Neuronal stem cell (in vitro differentiated cells): ENCODE measurements around the gene SRC.
A peak's percentile ranks its signal among the peaks of the same experiment; 100 is the strongest.

Experiments used
- DNase-seq: peaks from one replicate; pipeline ENCODE4 v3.0.0-alpha.2; 2013; ENCODE audit warnings: low spot score
- H2AFZ ChIP-seq: one replicate; pipeline ENCODE4 v1.6.1; 2013; ENCODE audit warnings: mild to moderate bottlenecking, low read length, inconsistent platforms
- H2AK5ac ChIP-seq: 2 replicates; pipeline ENCODE4 v1.6.1; 2013; ENCODE audit warnings: low read depth, mild to moderate bottlenecking, inconsistent platforms, low read length, moderate library complexity, mixed read lengths
- H2BK120ac ChIP-seq: 2 replicates; pipeline ENCODE4 v1.6.1; 2013; ENCODE audit warnings: low read depth, mild to moderate bottlenecking, inconsistent platforms, low read length, moderate library complexity, mixed read lengths
- H2BK12ac ChIP-seq: one replicate; pipeline ENCODE4 v1.6.1; 2013; ENCODE audit warnings: low read length, inconsistent platforms
- H2BK15ac ChIP-seq: 2 replicates; pipeline ENCODE4 v1.6.1; 2013; ENCODE audit warnings: mild to moderate bottlenecking, low read length, inconsistent platforms, mixed read lengths
- H2BK5ac ChIP-seq: one replicate; pipeline ENCODE4 v1.6.1; 2013; ENCODE audit warnings: inconsistent platforms, mild to moderate bottlenecking, low read length, moderate library complexity
- H3K14ac ChIP-seq: one replicate; pipeline ENCODE4 v1.6.1; 2013; ENCODE audit warnings: low read length, inconsistent platforms
- H3K18ac ChIP-seq: 2 replicates; pipeline ENCODE4 v1.6.1; 2013; ENCODE audit warnings: low read length, inconsistent platforms
- H3K23ac ChIP-seq: 2 replicates; pipeline ENCODE4 v1.6.1; 2013; ENCODE audit warnings: low read depth, mild to moderate bottlenecking, mixed read lengths, low read length, inconsistent platforms; ENCODE audit not compliant: poor library complexity
- H3K27ac ChIP-seq: replicated peaks from 3 replicates; pipeline ENCODE4 v1.5.1; 2013; ENCODE audit warnings: low read length, inconsistent platforms
- H3K27me3 ChIP-seq, 3 experiments: 2 replicates each; pipeline ENCODE4 v1.6.1; 2013; ENCODE audit warnings: low read length in 3 of 3, mild to moderate bottlenecking in 2 of 3, inconsistent platforms in 1 of 3, low read depth in 1 of 3, mixed read lengths in 1 of 3, moderate library complexity in 1 of 3; ENCODE audit not compliant: control insufficient read depth in 3 of 3, insufficient read depth in 3 of 3
- H3K36me3 ChIP-seq, 2 donors: replicated peaks in 1 of 2; 2 replicates each; pipeline ENCODE4 v1.6.1; 2013; ENCODE audit warnings: low read length in 2 of 2; ENCODE audit not compliant: control insufficient read depth in 2 of 2, insufficient read depth in 2 of 2
- H3K4ac ChIP-seq: 2 replicates; pipeline ENCODE4 v1.6.1; 2013; ENCODE audit warnings: inconsistent platforms, mild to moderate bottlenecking, low read length, moderate library complexity
- H3K4me1 ChIP-seq, 2 donors: 1 replicate in 1 of 2; 2 replicates in 1 of 2; pipeline ENCODE4 v1.6.1; 2013; ENCODE audit warnings: low read length in 2 of 2, low read depth in 1 of 2; ENCODE audit not compliant: control insufficient read depth in 2 of 2, insufficient read depth in 1 of 2
- H3K4me2 ChIP-seq: one replicate; pipeline ENCODE4 v1.6.1; 2013; ENCODE audit warnings: mild to moderate bottlenecking, low read length, inconsistent platforms; ENCODE audit not compliant: insufficient read depth, poor library complexity, severe bottlenecking
- H3K4me3 ChIP-seq, 2 donors: 2 replicates each; pipeline ENCODE4 v1.5.1; 2013; ENCODE audit warnings: low read length in 2 of 2, mild to moderate bottlenecking in 2 of 2, inconsistent platforms in 1 of 2, moderate library complexity in 1 of 2
- H3K79me1 ChIP-seq: one replicate; pipeline ENCODE4 v1.6.1; 2013; ENCODE audit warnings: low read depth, mild to moderate bottlenecking, inconsistent platforms, low read length, moderate library complexity
- H3K9ac ChIP-seq: one replicate; pipeline ENCODE4 v1.6.1; 2013; ENCODE audit warnings: mild to moderate bottlenecking, low read depth, low read length, inconsistent platforms; ENCODE audit not compliant: poor library complexity
- H3K9me3 ChIP-seq, 2 donors: replicated peaks in 1 of 2; 2 replicates each; pipeline versions ENCODE3 to v1.6.1; 2013; ENCODE audit warnings: low read length in 2 of 2, mild to moderate bottlenecking in 2 of 2, inconsistent platforms in 1 of 2, low read depth in 1 of 2, mixed read lengths in 1 of 2, moderate library complexity in 1 of 2; ENCODE audit not compliant: control insufficient read depth in 2 of 2, insufficient read depth in 1 of 2
- H4K8ac ChIP-seq: one replicate; pipeline ENCODE4 v1.6.1; 2013; ENCODE audit warnings: low read depth, mild to moderate bottlenecking, inconsistent platforms, low read length, moderate library complexity
- H4K91ac ChIP-seq: one replicate; pipeline ENCODE4 v1.6.1; 2013; ENCODE audit warnings: low read length, low read depth, mild to moderate bottlenecking, inconsistent platforms; ENCODE audit not compliant: poor library complexity
- WGBS, 2 donors: extraction: QIAGEN DNeasy Blood & Tissue Kit; methylation state at CpG; one replicate each; pipeline ENCODE4 v1.1.7; 2013; ENCODE audit warnings: missing lambda C conversion rate in 2 of 2, mixed read lengths in 1 of 2; ENCODE audit not compliant: insufficient read length in 2 of 2, insufficient replicate concordance in 1 of 2; ENCODE audit errors: extremely low coverage in 2 of 2; 5-methylcytosine and 5-hydroxymethylcytosine counted together

SRC gene

DNA sequence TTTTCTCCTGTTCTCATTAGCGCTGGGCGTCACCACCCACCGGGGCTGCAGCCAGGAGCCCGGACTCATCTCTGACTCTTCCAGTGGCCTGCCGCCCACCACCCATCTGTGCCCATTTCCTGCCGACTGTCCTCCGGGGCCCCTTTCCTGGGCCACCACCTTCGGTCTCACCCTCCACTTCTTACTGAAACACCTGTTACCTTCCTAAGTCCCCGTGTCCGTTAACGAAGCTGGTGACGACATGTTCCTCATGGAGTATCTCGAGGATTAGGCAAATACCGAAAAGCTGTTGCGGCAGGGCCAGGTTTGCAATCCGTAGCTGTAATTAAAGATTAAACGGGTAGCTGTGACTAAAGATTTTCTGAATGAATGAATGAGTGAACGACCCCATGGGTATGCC, 80.2 kb downstream of the SRC start:
- Histone ChIP-seq H4K91ac (no peak overlapping the region), H2AFZ (no peak overlapping the region), H3K23ac (no peak overlapping the region), H2AK5ac (no peak overlapping the region), H3K4ac (no peak overlapping the region), H2BK15ac (no peak overlapping the region), H2BK120ac (no peak overlapping the region), H4K8ac (no peak overlapping the region), H3K4me1 (peaks cover 17 to 20% of the 10 kb centered on the region in 2 donors), H3K14ac (no peak overlapping the region), H2BK5ac (no peak overlapping the region), H3K27me3 (peaks cover 0 to 17% (median 0%) of the 10 kb centered on the region in 3 experiments), H3K4me2 (no peak overlapping the region), H3K79me1 (no peaks in the 10 kb centered on the region), H2BK12ac (no peak overlapping the region), H3K36me3 (no peaks in the 10 kb centered on the region), H3K9ac (no peak overlapping the region), H3K9me3 (no peaks in the 10 kb centered on the region), H3K18ac (no peak overlapping the region), H3K27ac (no peak overlapping the region), H3K4me3 (no peak overlapping the region)
- WGBS, 2 donors = no CpG with 5 or more reads among the region's 18 CpGs
- DNase-seq = no peak

DNA sequence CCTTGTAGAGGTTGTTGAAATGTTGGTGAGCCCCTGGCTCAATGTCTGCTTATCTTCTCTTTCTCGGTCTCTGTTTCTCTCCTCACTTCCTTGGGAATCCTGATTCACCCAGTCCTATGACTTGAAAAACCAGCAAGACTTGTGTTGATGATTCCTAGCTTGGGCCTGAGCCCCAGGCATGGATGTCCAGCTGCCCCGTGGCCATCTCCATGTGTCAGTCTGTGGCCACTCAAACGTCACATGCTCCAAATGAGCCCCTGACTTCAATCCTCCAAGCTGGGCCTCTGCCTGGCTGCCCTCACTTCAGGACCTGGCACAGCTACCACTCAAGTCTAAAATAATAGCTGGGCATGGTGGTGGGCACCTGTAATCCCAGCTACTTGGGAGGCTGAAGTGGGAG, 81.0 kb downstream of the SRC start:
- Histone ChIP-seq H3K27ac (no peak overlapping the region), H3K36me3 (no peaks in the 10 kb centered on the region), H3K14ac (no peak overlapping the region), H3K9ac (no peak overlapping the region), H2BK120ac (no peak overlapping the region), H4K8ac (no peak overlapping the region), H3K27me3 (peaks cover 0 to 19% (median 0%) of the 10 kb centered on the region in 3 experiments), H3K4ac (no peak overlapping the region), H2AFZ (no peak overlapping the region), H3K4me2 (no peak overlapping the region), H3K4me1 (peaks cover 9 to 11% of the 10 kb centered on the region in 2 donors), H2AK5ac (no peak overlapping the region), H3K4me3 (no peak overlapping the region), H2BK15ac (no peak overlapping the region), H3K9me3 (no peaks in the 10 kb centered on the region), H4K91ac (no peak overlapping the region), H3K23ac (no peak overlapping the region), H2BK12ac (no peak overlapping the region), H3K79me1 (no peaks in the 10 kb centered on the region), H2BK5ac (no peak overlapping the region), H3K18ac (no peak overlapping the region)
- WGBS, 2 donors = no CpG with 5 or more reads among the region's 3 CpGs
- no peak for DNase-seq

DNA sequence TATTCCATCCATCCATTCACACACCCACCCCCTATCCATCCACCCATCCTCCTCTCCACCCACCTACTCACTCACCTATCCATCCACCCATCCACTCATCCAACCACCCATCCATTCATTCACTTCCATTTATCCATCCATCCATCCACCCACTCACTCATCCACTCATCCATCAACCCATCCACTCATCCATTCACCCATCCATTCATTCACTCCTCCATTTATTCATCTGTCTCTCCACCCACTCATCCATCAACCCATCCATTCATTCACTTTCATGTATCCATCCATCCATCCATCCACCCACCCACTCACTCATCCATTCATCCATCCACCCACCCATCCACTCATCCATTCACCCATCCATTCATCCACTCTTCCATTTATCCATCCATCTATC, 84.1 kb downstream of the SRC start:
- H3K9ac ChIP-seq = no peak overlapping the region
- no peak overlapping the region for H3K18ac ChIP-seq
- H4K91ac ChIP-seq = no peak overlapping the region
- H3K4me3 ChIP-seq = no peak overlapping the region
- no peak overlapping the region for H3K23ac ChIP-seq
- H3K4me1 ChIP-seq = no peaks in the 10 kb centered on the region
- no peak overlapping the region for H3K14ac ChIP-seq
- no peak overlapping the region for H4K8ac ChIP-seq
- no peak overlapping the region for H3K27ac ChIP-seq
- H2AK5ac ChIP-seq = no peak overlapping the region
- no peak overlapping the region for H2BK5ac ChIP-seq
- no peaks in the 10 kb centered on the region for H3K79me1 ChIP-seq
- H2AFZ ChIP-seq = no peak overlapping the region
- peaks cover 0 to 23% (median 0%) of the 10 kb centered on the region in 3 experiments for H3K27me3 ChIP-seq
- no peaks in the 10 kb centered on the region for H3K36me3 ChIP-seq
- H3K4me2 ChIP-seq = no peak overlapping the region
- no peak overlapping the region for H2BK12ac ChIP-seq
- no peak overlapping the region for H2BK120ac ChIP-seq
- no peak for DNase-seq
- H3K9me3 ChIP-seq = no peaks in the 10 kb centered on the region
- H2BK15ac ChIP-seq = no peak overlapping the region
- H3K4ac ChIP-seq = no peak overlapping the region

DNA sequence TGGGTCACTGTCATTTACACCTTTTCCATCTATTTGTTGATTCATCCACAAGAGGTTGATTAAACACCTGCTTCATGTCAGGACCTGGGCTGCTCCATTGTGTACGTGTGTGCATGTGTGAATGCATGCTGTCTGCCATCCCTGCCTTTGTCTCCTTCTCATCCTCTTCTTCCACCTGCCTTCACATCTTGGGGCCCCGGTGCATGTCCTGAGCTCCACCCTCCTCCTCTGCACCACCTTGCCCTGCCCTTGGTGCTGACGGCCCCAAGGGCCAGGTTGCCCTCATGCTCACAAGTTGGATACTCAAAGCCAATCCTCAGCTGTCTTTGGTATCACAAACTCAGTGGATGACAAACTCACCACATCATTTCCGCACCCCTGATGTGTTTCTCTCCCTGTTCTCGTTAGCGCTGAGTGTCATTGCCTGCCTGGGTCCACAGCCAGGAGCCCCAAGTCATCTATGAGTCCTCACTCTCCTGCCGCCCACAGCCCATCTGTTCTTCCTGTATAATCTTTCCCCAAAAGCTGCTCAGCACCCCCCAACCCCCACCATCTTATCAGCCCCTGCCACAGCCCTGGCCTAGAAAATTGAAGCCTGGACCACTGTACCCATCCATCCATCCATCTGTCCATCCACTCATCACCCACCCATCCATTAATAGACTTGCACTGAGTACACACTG, 85.0 kb downstream of the SRC start:
- H3K9me3 ChIP-seq = no peaks in the 10 kb centered on the region
- H3K4ac ChIP-seq = no peak overlapping the region
- no peak overlapping the region for H4K8ac ChIP-seq
- no peak overlapping the region for H4K91ac ChIP-seq
- no peak overlapping the region for H2BK12ac ChIP-seq
- H3K18ac ChIP-seq = no peak overlapping the region
- peaks cover 0 to 18% (median 0%) of the 10 kb centered on the region in 3 experiments for H3K27me3 ChIP-seq
- no peak overlapping the region for H2BK15ac ChIP-seq
- H2AK5ac ChIP-seq = no peak overlapping the region
- no peak overlapping the region for H2AFZ ChIP-seq
- peak overlapping the region; percentile 59 for H3K14ac ChIP-seq
- H3K4me2 ChIP-seq = no peak overlapping the region
- no peaks in the 10 kb centered on the region for H3K79me1 ChIP-seq
- no CpG with 5 or more reads among the region's 7 CpGs for WGBS, 2 donors
- no peak overlapping the region for H3K9ac ChIP-seq
- H3K36me3 ChIP-seq = no peaks in the 10 kb centered on the region
- no peak overlapping the region for H2BK5ac ChIP-seq
- no peak overlapping the region for H3K27ac ChIP-seq
- peaks cover 0 to 1% of the 10 kb centered on the region in 2 donors for H3K4me1 ChIP-seq
- no peak overlapping the region for H2BK120ac ChIP-seq
- no peak for DNase-seq
- no peak overlapping the region for H3K23ac ChIP-seq
- H3K4me3 ChIP-seq = no peak overlapping the region
